ENCODE results near the gene CDKN1C. TPM values are rescaled to one million over a fixed set of nuclear protein-coding genes. Genes with fewer than 3 reads are reported as not detected.

CDKN1C gene
- total and polyA plus RNA-seq, 2 experiments from 2014 or later, result 0.38 to 0.43 TPM

DNA sequence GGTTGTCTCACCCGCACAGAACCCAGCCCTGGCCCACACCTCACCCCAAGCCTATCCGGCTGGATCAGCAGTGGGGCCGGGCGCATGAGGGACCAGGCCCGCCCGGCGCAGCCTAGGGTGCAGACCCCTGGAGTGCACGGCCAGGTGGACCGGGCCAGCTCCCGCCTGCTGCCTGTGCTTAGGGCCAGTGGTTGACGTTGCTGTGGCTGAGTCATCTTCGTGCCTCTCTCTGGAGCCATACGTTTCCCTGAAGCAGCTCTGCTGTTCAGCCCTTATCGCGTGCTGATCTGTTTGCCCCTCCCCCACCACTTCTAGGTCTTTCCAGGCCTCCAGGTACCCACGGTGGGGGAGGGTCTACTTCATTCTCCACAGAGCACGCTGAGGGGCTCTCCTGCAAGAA, 39.5 kb downstream of the CDKN1C start:
- in situ Hi-C loops (cut with MboI), result no loop called here
- H2AFZ ChIP-seq, result no peak overlapping the region
- no peak overlapping the region for H3K4me2 ChIP-seq (ENCODE audit: unreplicated experiment)
- TF ChIP-seq EZH2phosphoT487 (IDR thresholded peaks at IDR 0.05; ENCODE audit: insufficient read depth, low read depth) (no peak), EZH2 (IDR thresholded peaks at IDR 0.05; ENCODE audit: insufficient read depth, poor library complexity, severe bottlenecking) (no peak)
- H3K27ac ChIP-seq, result no peak overlapping the region
- H3K27me3 ChIP-seq (replicated peaks; ENCODE audit: insufficient read depth), result no peaks in the 10 kb centered on the region
- DNase-seq, result peak; percentile 20
- no peaks in the 10 kb centered on the region for H4K20me1 ChIP-seq (ENCODE audit: insufficient read depth)
- H3K36me3 ChIP-seq (ENCODE audit: low read depth), result no peaks in the 10 kb centered on the region
- H3K9me2 ChIP-seq (ENCODE audit: insufficient read depth), result no peaks in the 10 kb centered on the region
- no peak overlapping the region for H3K4me3 ChIP-seq
- H3F3A ChIP-seq (ENCODE audit: insufficient read depth), result no peaks in the 10 kb centered on the region
- no peaks in the 10 kb centered on the region for H3K4me1 ChIP-seq (ENCODE audit: insufficient read depth)
- no peaks in the 10 kb centered on the region for H3K79me2 ChIP-seq (ENCODE audit: insufficient read depth)
- 71 to 72% methylated on average over 16 to 17 of the region's 17 CpGs for WGBS, 2 experiments (ENCODE audit: low coverage in 1 of 2, low lambda C conversion rate in 2 of 2, missing lambda C conversion rate in 2 of 2)
- no peak overlapping the region for H3K9ac ChIP-seq
- no peaks in the 10 kb centered on the region for H3K9me3 ChIP-seq (ENCODE audit: low read depth)

DNA sequence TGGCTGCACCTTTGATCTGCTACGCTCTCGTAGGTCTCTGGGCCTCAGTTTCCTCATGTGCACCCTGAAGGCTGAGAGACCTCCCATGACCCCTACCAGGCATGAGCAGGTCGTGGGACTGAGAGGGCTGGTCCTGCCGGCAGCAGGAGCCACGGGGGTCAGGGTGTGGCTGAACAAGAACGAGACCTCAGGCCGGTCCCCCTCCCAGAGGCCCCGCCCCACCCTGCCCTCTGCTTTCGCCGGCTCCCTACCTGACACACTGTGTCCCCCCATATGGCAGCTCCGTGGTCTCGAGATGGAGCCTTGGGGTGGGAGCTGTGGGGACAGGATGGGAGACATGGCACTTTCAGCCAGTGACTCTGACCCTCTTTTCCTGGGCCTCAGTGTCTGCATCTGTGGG, 40.6 kb downstream of the CDKN1C start:
- H3K79me2 ChIP-seq (ENCODE audit: insufficient read depth), result no peaks in the 10 kb centered on the region
- TF ChIP-seq EZH2 (IDR thresholded peaks at IDR 0.05; ENCODE audit: insufficient read depth, poor library complexity, severe bottlenecking) (no peak), EZH2phosphoT487 (IDR thresholded peaks at IDR 0.05; ENCODE audit: insufficient read depth, low read depth) (no peak)
- no peak for DNase-seq

DNA sequence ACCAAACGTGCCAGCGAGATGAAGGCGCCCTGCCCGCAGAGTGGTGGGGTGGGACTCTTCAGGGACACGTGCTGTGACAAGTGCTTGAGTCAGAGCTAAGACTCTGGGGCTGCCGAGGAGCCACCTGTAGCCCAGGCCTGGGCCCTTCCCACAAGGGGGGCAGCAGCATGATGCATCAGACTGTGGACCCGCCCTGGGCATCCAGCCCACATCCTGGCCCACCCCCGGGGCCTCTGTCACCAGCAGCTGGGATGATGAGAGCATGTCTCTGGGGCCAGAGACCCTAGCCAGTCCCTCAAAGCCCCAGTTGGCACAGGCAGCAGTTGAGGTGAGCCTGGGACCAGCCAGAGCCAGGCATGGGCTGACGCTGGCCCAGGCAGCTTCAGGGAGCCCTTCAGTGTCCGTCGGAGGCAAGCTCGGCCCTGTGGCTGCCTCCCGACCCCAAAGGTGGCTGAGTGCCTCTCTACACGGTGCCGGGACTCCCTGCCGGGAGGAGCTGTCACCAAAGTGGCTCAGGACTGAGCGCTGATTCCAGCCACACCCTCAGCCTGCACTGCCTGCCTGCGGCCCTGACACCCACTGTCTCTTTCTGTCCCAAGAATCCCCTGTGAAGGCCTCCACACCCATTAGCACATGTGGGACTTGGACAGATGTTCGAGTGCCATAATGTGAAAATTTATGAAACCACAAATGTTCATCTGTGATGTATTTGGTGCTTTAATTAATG, 41.3 kb downstream of the CDKN1C start:
- Histone ChIP-seq H3K4me3 (no peak overlapping the region), H3K27ac (no peak overlapping the region), H2AFZ (no peak overlapping the region), H4K20me1 (ENCODE audit: insufficient read depth) (no peaks in the 10 kb centered on the region), H3F3A (ENCODE audit: insufficient read depth) (no peaks in the 10 kb centered on the region), H3K27me3 (replicated peaks; ENCODE audit: insufficient read depth) (no peaks in the 10 kb centered on the region), H3K4me2 (ENCODE audit: unreplicated experiment) (no peak overlapping the region), H3K9me3 (ENCODE audit: low read depth) (no peaks in the 10 kb centered on the region), H3K9ac (no peak overlapping the region), H3K4me1 (ENCODE audit: insufficient read depth) (no peaks in the 10 kb centered on the region), H3K79me2 (ENCODE audit: insufficient read depth) (no peaks in the 10 kb centered on the region), H3K36me3 (ENCODE audit: low read depth) (no peaks in the 10 kb centered on the region), H3K9me2 (ENCODE audit: insufficient read depth) (no peaks in the 10 kb centered on the region)
- in situ Hi-C loops (cut with MboI), result no loop called here
- no peak for TF ChIP-seq EZH2 (IDR thresholded peaks at IDR 0.05; ENCODE audit: insufficient read depth, poor library complexity, severe bottlenecking)
- no peak for TF ChIP-seq EZH2phosphoT487 (IDR thresholded peaks at IDR 0.05; ENCODE audit: insufficient read depth, low read depth)
- DNase-seq, result no peak
- 27 to 47% methylated on average over 13 to 15 of the region's 19 CpGs for WGBS, 2 experiments (ENCODE audit: low coverage in 1 of 2, low lambda C conversion rate in 2 of 2, missing lambda C conversion rate in 2 of 2)

More for the DNA sequence above, 40.6 kb downstream of the CDKN1C start:
- Histone ChIP-seq H4K20me1 (ENCODE audit: insufficient read depth) (no peaks in the 10 kb centered on the region), H2AFZ (no peak overlapping the region), H3K27ac (no peak overlapping the region), H3K9me3 (ENCODE audit: low read depth) (no peaks in the 10 kb centered on the region), H3F3A (ENCODE audit: insufficient read depth) (no peaks in the 10 kb centered on the region), H3K4me3 (no peak overlapping the region), H3K9ac (no peak overlapping the region), H3K9me2 (ENCODE audit: insufficient read depth) (no peaks in the 10 kb centered on the region), H3K36me3 (ENCODE audit: low read depth) (no peaks in the 10 kb centered on the region), H3K4me2 (ENCODE audit: unreplicated experiment) (no peak overlapping the region), H3K27me3 (replicated peaks; ENCODE audit: insufficient read depth) (no peaks in the 10 kb centered on the region), H3K4me1 (ENCODE audit: insufficient read depth) (no peaks in the 10 kb centered on the region)
- 74 to 79% methylated on average over 12 of the region's 12 CpGs for WGBS, 2 experiments (ENCODE audit: low coverage in 1 of 2, low lambda C conversion rate in 2 of 2, missing lambda C conversion rate in 2 of 2)
- in situ Hi-C loops (cut with MboI), result no loop called here

DNA sequence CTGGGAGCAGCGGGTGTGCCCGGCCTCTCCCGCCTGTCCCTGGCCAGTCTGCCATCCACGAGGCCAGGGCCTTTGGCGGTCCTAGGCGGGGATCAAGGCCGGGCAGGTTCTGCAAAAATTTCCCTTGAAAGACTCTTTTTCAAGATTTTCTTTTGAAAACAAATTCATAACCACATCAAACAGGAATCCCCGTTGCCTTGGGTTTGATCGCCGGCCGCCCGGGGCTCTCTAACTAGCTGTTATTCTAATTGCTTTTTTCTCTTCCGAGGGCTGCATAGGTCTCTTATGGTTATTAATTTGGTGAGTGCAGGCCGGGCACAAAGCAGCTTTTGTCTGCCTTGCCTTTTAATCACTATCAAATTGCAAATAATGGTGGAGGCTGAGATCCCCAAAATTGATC, 42.0 kb downstream of the CDKN1C start:
- no peak for DNase-seq
- no peaks in the 10 kb centered on the region for H3K9me3 ChIP-seq (ENCODE audit: low read depth)
- H3K36me3 ChIP-seq (ENCODE audit: low read depth), result no peaks in the 10 kb centered on the region
- H3F3A ChIP-seq (ENCODE audit: insufficient read depth), result no peaks in the 10 kb centered on the region
- no peak overlapping the region for H2AFZ ChIP-seq
- no peak overlapping the region for H3K9ac ChIP-seq
- H3K4me1 ChIP-seq (ENCODE audit: insufficient read depth), result no peaks in the 10 kb centered on the region
- H3K4me2 ChIP-seq (ENCODE audit: unreplicated experiment), result no peak overlapping the region
- H3K9me2 ChIP-seq (ENCODE audit: insufficient read depth), result no peaks in the 10 kb centered on the region
- no peaks in the 10 kb centered on the region for H4K20me1 ChIP-seq (ENCODE audit: insufficient read depth)
- no peak for TF ChIP-seq EZH2 (IDR thresholded peaks at IDR 0.05; ENCODE audit: insufficient read depth, poor library complexity, severe bottlenecking)
- TF ChIP-seq EZH2phosphoT487 (IDR thresholded peaks at IDR 0.05; ENCODE audit: insufficient read depth, low read depth), result no peak
- in situ Hi-C loops (cut with MboI), result no loop called here
- no peaks in the 10 kb centered on the region for H3K79me2 ChIP-seq (ENCODE audit: insufficient read depth)
- H3K27ac ChIP-seq, result no peak overlapping the region
- H3K4me3 ChIP-seq, result no peak overlapping the region
- 86 to 90% methylated on average over 14 of the region's 14 CpGs for WGBS, 2 experiments (ENCODE audit: low coverage in 1 of 2, low lambda C conversion rate in 2 of 2, missing lambda C conversion rate in 2 of 2)
- H3K27me3 ChIP-seq (replicated peaks; ENCODE audit: insufficient read depth), result no peaks in the 10 kb centered on the region

All from GM23248 (cell line).